Smooth muscle cell (in vitro differentiated cells): ENCODE measurements around the gene HRCT1. TPM values are rescaled to one million over a fixed set of nuclear protein-coding genes. Genes with fewer than 3 reads are reported as not detected.

Experiments
- DNase-seq: peaks from one replicate; lab custom pipeline; 2025; ENCODE audit not compliant: unreplicated experiment; lab: John Stamatoyannopoulos, UW
- H2AFZ ChIP-seq: fragments of 200-600 bp; sonication (generic); 2 replicates; pipeline ENCODE4 v1.6.0; 2016; ENCODE audit warnings: antibody characterized with exemption, low read depth, mild to moderate bottlenecking
- H3F3A ChIP-seq: fragments of 200-600 bp; sonication (generic); 2 replicates; pipeline ENCODE4 v1.6.0; 2017; ENCODE audit warnings: antibody characterized with exemption, low read depth
- H3K27ac ChIP-seq: fragments of 200-600 bp; sonication (generic); 2 replicates; pipeline ENCODE4 v1.5.1; 2016; ENCODE audit warnings: low read depth, mild to moderate bottlenecking
- H3K27me3 ChIP-seq: fragments of 200-600 bp; sonication (generic); 2 replicates; pipeline ENCODE4 v1.6.1; 2016; ENCODE audit warnings: low read depth, mild to moderate bottlenecking
- H3K36me3 ChIP-seq: fragments of 200-600 bp; sonication (generic); 2 replicates; pipeline ENCODE4 v1.5.1; 2016; ENCODE audit warnings: low read depth
- H3K4me1 ChIP-seq: fragments of 200-600 bp; sonication (generic); 2 replicates; pipeline ENCODE4 v1.5.1; 2016; ENCODE audit warnings: low read depth
- H3K4me2 ChIP-seq: fragments of 200-600 bp; sonication (generic); 2 replicates; pipeline ENCODE4 v1.6.0; 2016; ENCODE audit warnings: mild to moderate bottlenecking
- H3K4me3 ChIP-seq: fragments of 200-600 bp; sonication (generic); 2 replicates; pipeline ENCODE4 v1.5.1; 2016; ENCODE audit warnings: mild to moderate bottlenecking
- H3K79me2 ChIP-seq: fragments of 200-600 bp; sonication (generic); 2 replicates; pipeline ENCODE4 v1.6.0; 2016; ENCODE audit warnings: low read depth, mild to moderate bottlenecking
- H3K9ac ChIP-seq: fragments of 200-600 bp; sonication (generic); 2 replicates; pipeline ENCODE4 v1.6.0; 2016; ENCODE audit warnings: low read depth
- H3K9me3 ChIP-seq: fragments of 200-600 bp; sonication (generic); replicated peaks from 2 replicates; pipeline ENCODE4 v1.5.1; 2016; ENCODE audit warnings: low read depth
- H4K20me1 ChIP-seq: fragments of 200-600 bp; sonication (generic); 2 replicates; pipeline ENCODE4 v1.6.0; 2016; ENCODE audit warnings: low read depth
- CTCF ChIP-seq: fragments of 200-600 bp; sonication (generic); IDR thresholded peaks from 2 replicates; pipeline ENCODE4 v1.5.1; 2017; ENCODE audit warnings: borderline replicate concordance, mild to moderate bottlenecking, antibody characterized with exemption; ENCODE audit not compliant: insufficient read depth, poor library complexity, severe bottlenecking
- WGBS: methylation state at CpG from one replicate; pipeline ENCODE4 v1.1.7; 2016; ENCODE audit warnings: low lambda C conversion rate; 5-methylcytosine and 5-hydroxymethylcytosine counted together
- polyA plus RNA-seq: library from polyadenylated mRNA; unstranded; fragments of >200 nt; fragmentation: Nextera tagmentation; extraction: Ambion mirVana; gene quantifications from 2 replicates; pipeline ENCODE4 v1.2.1, GENCODE V29; 2016
- total RNA-seq: library from RNA; depleted of rRNA; stranded (reverse); fragments of >200 nt; gene quantifications from 2 replicates; pipeline ENCODE4 v1.2.3, GENCODE V29; 2014

Gene HRCT1
- total and polyA plus RNA-seq, 2 experiments from 2014 or later, result 0.45 TPM; not detected in 1

DNA sequence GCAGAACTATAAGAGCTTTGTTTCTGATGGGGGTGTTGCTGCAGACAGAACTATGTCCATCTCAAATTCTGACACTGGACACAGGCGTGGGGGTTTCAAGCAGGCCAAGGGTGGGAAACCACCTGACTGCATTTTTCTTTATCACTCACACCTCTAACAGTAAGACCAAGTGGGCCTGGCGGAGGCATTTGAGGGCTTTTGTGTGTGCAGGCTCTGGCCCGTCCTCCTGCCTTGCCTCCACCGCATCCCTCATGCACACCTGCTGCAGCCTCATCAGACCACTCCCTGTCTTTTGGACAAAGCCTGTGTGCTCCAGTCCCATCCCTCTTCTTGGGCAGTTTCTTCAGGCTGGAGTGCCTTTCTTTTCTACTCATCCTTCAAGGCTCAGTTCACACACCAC is 43.7 kb upstream of the HRCT1 start:
- H3K79me2 ChIP-seq, result no peaks in the 10 kb centered on the region
- TF ChIP-seq CTCF, result no peak
- no peaks in the 10 kb centered on the region for H3K36me3 ChIP-seq
- H3K27me3 ChIP-seq, result peaks cover 15% of the 10 kb centered on the region
- H3K4me2 ChIP-seq, result no peak overlapping the region
- H3K9me3 ChIP-seq, result no peaks in the 10 kb centered on the region
- no peak overlapping the region for H3K27ac ChIP-seq
- no peaks in the 10 kb centered on the region for H3F3A ChIP-seq
- H4K20me1 ChIP-seq, result no peaks in the 10 kb centered on the region
- no peak overlapping the region for H3K9ac ChIP-seq
- H2AFZ ChIP-seq, result no peak overlapping the region
- 90% methylated on average over 4 of the region's 4 CpGs for WGBS
- no peak for DNase-seq
- H3K4me3 ChIP-seq, result no peak overlapping the region
- no peaks in the 10 kb centered on the region for H3K4me1 ChIP-seq

GRCh38 chr9:35863583-35863982 is 42.4 kb upstream of the HRCT1 start:
- H3K9me3 ChIP-seq, result no peaks in the 10 kb centered on the region
- H3K79me2 ChIP-seq, result no peaks in the 10 kb centered on the region
- no peaks in the 10 kb centered on the region for H4K20me1 ChIP-seq
- no peak overlapping the region for H3K4me2 ChIP-seq
- no peak overlapping the region for H2AFZ ChIP-seq
- H3K36me3 ChIP-seq, result no peaks in the 10 kb centered on the region
- WGBS, result 77% methylated on average over 8 of the region's 8 CpGs
- no peak for DNase-seq
- no peak overlapping the region for H3K4me3 ChIP-seq
- H3F3A ChIP-seq, result no peaks in the 10 kb centered on the region
- H3K27me3 ChIP-seq, result peaks cover 15% of the 10 kb centered on the region
- no peak overlapping the region for H3K27ac ChIP-seq
- TF ChIP-seq CTCF, result no peak
- no peaks in the 10 kb centered on the region for H3K4me1 ChIP-seq
- H3K9ac ChIP-seq, result no peak overlapping the region

- DNase-seq, result no peak
- TF ChIP-seq CTCF, result no peak
- no peaks in the 10 kb centered on the region for H4K20me1 ChIP-seq
- no peak overlapping the region for H3K9ac ChIP-seq
- no peak overlapping the region for H3K4me3 ChIP-seq
- no peaks in the 10 kb centered on the region for H3F3A ChIP-seq
- H3K27me3 ChIP-seq, result peaks cover 15% of the 10 kb centered on the region
- H3K36me3 ChIP-seq, result no peaks in the 10 kb centered on the region
- no peak overlapping the region for H3K4me2 ChIP-seq
- H3K79me2 ChIP-seq, result no peaks in the 10 kb centered on the region
- WGBS, result 88% methylated on average over 8 of the region's 8 CpGs
- H3K27ac ChIP-seq, result no peak overlapping the region
- no peaks in the 10 kb centered on the region for H3K4me1 ChIP-seq
- H2AFZ ChIP-seq, result no peak overlapping the region
- no peaks in the 10 kb centered on the region for H3K9me3 ChIP-seq
Measured at GRCh38 chr9:35864695-35865255, 41.2 kb upstream of the HRCT1 start.

GRCh38 chr9:35867538-35867937 is 38.5 kb upstream of the HRCT1 start:
- H3K79me2 ChIP-seq, result no peaks in the 10 kb centered on the region
- H3K4me1 ChIP-seq, result no peaks in the 10 kb centered on the region
- no peak overlapping the region for H3K4me2 ChIP-seq
- no peak overlapping the region for H3K27ac ChIP-seq
- no peaks in the 10 kb centered on the region for H3K36me3 ChIP-seq
- peaks cover 4% of the 10 kb centered on the region for H3K27me3 ChIP-seq
- H3K9me3 ChIP-seq, result no peaks in the 10 kb centered on the region
- no peaks in the 10 kb centered on the region for H3F3A ChIP-seq
- WGBS, result 88% methylated on average over 4 of the region's 4 CpGs
- H3K4me3 ChIP-seq, result no peak overlapping the region
- no peak for TF ChIP-seq CTCF
- H4K20me1 ChIP-seq, result no peaks in the 10 kb centered on the region
- no peak for DNase-seq
- H3K9ac ChIP-seq, result no peak overlapping the region
- no peak overlapping the region for H2AFZ ChIP-seq
